ENCODE measurements around the gene APLP2. TPM values are rescaled to one million over a fixed set of nuclear protein-coding genes. Genes with fewer than 3 reads are reported as not detected.
"Not testable (repeated sequence)": the region's sequence is repeated elsewhere in the genome, so short reads cannot be mapped to it uniquely, and the experiment has no call there.

The APLP2 gene
- total and polyA plus RNA-seq, 2 experiments from 2014 or later: 322 to 362 TPM

- TF ChIP-seq ZNF462 (CRISPR knock-in tag; IDR thresholded peaks at IDR 0.05): no peak
- TF ChIP-seq ZNF331 (CRISPR knock-in tag; IDR thresholded peaks at IDR 0.05; ENCODE audit: low read depth): no peak
Observed at GRCh38 chr11:130192845-130193267, 123.2 kb downstream of the APLP2 start (continued).

- not testable (repeated sequence) for H3K4me3 ChIP-seq; H3K36me3 Mint-ChIP-seq (ENCODE audit: low read depth); H3K27me3 Mint-ChIP-seq (ENCODE audit: insufficient read depth, low read depth, poor library complexity); H3K27ac Mint-ChIP-seq; H3K27ac ChIP-seq (ENCODE audit: low read depth); H4K20me1 ChIP-seq (replicated peaks; ENCODE audit: insufficient read depth); H3K9me3 Mint-ChIP-seq; DNase-seq (ENCODE audit: low spot score); H3F3A ChIP-seq (replicated peaks; ENCODE audit: low read depth); H3K4me1 ChIP-seq (ENCODE audit: insufficient read depth); H3K27me3 ChIP-seq (ENCODE audit: insufficient read depth); H3K4me1 Mint-ChIP-seq; H3K4me3 Mint-ChIP-seq; ATAC-seq; H3K36me3 ChIP-seq (ENCODE audit: insufficient read depth); H3K9me2 ChIP-seq (ENCODE audit: insufficient read depth); H2AFZ ChIP-seq; H3K79me2 ChIP-seq (replicated peaks; ENCODE audit: insufficient read depth); H3K4me2 ChIP-seq
Observed at GRCh38 chr11:130193551-130193950, 123.9 kb downstream of the APLP2 start.

Small RNAs within 50 kb of the gene (small RNA-seq; reads per million reads assigned to genes)
- not detected for gene RF00015 (ENCODE audit: low replicate concordance)
- not detected for gene RPL34P21 (ENCODE audit: low replicate concordance)

Other genes with a start within 250 kb of the APLP2 start
- gene NFRKB, start 174.3 kb upstream of the APLP2 start, total RNA-seq (2014; rRNA removed; shearing (Covaris generic)): 28.7 and 44.9 TPM in 2 replicates
- gene NFRKB, start 174.3 kb upstream of the APLP2 start, polyA plus RNA-seq (2016; fragmentation: Nextera tagmentation; extraction: Ambion mirVana): 21.7 and 22.4 TPM in 2 replicates
- 12.5 and 14.9 TPM in 2 replicates for gene PRDM10, start 67.1 kb upstream of the APLP2 start, total RNA-seq (2014; rRNA removed; shearing (Covaris generic))
- 4.0 and 5.2 TPM in 2 replicates for gene PRDM10, start 67.1 kb upstream of the APLP2 start, polyA plus RNA-seq (2016; fragmentation: Nextera tagmentation; extraction: Ambion mirVana)
- 32.7 and 36.3 TPM in 2 replicates for gene ST14, start 89.9 kb downstream of the APLP2 start, total RNA-seq (2014; rRNA removed; shearing (Covaris generic))
- gene ST14, start 89.9 kb downstream of the APLP2 start, polyA plus RNA-seq (2016; fragmentation: Nextera tagmentation; extraction: Ambion mirVana): 7.9 and 8.3 TPM in 2 replicates
- gene ZBTB44, start 245.0 kb downstream of the APLP2 start, total RNA-seq (2014; rRNA removed; shearing (Covaris generic)): 102 and 104 TPM in 2 replicates
- 57.9 and 61.2 TPM in 2 replicates for gene ZBTB44, start 245.0 kb downstream of the APLP2 start, polyA plus RNA-seq (2016; fragmentation: Nextera tagmentation; extraction: Ambion mirVana)

All from GM23338 (cell line).